DMS53 (cell line): ENCODE data around the gene ARHGAP10.

Experiments used
- DNase-seq: peaks from one replicate; lab custom pipeline; 2025; lab: John Stamatoyannopoulos, UW

The ARHGAP10 gene, protein sequence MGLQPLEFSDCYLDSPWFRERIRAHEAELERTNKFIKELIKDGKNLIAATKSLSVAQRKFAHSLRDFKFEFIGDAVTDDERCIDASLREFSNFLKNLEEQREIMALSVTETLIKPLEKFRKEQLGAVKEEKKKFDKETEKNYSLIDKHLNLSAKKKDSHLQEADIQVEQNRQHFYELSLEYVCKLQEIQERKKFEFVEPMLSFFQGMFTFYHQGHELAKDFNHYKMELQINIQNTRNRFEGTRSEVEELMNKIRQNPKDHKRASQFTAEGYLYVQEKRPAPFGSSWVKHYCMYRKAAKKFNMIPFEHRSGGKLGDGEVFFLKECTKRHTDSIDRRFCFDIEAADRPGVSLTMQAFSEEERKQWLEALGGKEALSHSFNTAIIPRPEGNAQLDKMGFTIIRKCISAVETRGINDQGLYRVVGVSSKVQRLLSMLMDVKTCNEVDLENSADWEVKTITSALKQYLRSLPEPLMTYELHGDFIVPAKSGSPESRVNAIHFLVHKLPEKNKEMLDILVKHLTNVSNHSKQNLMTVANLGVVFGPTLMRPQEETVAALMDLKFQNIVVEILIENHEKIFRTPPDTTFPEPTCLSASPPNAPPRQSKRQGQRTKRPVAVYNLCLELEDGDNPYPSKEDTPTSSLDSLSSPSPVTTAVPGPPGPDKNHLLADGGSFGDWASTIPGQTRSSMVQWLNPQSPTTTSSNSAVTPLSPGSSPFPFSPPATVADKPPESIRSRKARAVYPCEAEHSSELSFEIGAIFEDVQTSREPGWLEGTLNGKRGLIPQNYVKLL

DNA sequence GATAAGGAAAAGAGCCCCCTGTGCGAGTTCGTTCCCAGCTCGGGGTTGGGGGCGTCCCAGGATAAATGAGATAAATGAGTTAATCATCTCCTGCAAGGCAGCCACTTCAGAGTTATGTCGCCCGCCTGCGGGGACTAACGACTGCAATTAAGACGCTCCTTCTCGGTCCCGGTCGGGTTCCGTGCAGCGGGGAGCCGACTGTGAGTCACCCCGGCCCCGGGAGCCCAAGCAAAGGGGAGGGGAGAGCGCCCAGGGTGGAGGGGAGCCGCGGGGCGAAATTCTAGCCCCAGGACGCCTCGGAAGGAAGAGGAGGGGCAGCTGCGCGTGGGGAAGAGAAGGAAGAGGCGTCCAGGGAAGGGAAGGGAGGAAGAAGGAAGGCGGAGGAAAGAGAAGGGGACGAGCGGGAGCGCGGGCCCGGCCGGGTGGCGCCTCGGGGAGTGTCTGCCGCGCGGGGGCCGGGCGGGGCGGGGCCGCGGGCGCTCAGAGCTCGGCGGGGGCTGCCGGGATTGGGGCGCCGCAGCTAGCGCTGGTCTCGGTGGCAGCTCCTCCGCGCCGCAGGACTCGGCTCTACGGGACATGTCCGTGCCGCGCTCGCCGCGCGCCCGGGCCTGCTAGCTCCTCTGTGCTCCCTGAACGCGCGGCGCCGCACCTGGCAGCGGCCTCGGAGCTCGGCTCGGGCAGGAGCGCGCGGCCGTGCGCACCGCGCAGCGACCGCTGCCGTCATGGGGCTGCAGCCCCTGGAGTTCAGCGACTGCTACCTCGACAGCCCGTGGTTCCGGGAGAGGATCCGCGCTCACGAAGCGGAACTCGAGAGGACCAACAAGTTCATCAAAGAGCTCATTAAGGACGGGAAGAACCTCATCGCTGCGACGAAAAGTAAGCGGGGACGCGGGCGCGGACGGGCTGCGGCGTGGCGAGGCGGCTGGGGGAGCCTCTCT, at the start of gene ARHGAP10:
Gene ARHGAP10, plus strand, starts transcription at position 509 of the 938 bp plus-strand sequence. Its CDS starts 214 bp downstream, at position 723.
- peak; percentile 83 for DNase-seq

DNA sequence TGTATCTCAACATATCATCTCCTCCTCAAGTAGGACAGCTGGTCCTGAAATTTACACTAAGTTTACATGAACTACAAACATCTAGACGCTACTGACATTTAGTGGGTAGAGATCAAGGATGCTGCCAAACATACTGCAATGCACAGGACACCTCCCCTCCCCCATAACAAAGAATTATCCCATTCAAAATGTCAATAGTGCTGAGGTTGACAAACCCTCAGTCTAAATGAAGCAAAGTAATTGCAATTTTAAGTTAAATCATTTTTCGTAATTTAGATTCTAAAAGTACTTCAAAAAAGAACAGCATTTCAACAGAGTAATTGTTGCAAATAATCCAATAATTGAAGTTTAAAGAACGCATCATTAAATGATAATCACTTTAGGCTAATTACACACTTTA, 49.1 kb upstream of the ARHGAP10 start:
- peak; percentile 4 for DNase-seq

DNA sequence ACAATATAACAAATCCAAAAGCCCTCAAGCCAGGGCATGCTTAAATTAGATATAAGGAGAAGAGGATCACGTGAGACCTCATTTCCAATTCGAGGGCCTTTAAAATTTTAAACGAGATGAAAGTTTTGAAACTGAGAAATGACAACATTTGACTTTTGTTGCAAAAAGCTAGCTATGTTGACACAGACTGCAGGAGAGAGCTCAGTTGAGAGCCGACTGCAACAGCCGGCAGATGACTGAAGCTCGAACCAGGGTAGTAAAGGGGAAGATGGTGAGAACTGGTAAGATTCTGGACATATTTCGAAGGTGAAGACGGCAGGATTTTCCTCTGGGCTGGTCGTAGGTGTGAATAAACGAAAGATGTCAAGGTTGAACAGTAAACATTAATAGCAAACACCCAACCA, 48.7 kb upstream of the ARHGAP10 start:
- DNase-seq, result peak; percentile 43

DNA sequence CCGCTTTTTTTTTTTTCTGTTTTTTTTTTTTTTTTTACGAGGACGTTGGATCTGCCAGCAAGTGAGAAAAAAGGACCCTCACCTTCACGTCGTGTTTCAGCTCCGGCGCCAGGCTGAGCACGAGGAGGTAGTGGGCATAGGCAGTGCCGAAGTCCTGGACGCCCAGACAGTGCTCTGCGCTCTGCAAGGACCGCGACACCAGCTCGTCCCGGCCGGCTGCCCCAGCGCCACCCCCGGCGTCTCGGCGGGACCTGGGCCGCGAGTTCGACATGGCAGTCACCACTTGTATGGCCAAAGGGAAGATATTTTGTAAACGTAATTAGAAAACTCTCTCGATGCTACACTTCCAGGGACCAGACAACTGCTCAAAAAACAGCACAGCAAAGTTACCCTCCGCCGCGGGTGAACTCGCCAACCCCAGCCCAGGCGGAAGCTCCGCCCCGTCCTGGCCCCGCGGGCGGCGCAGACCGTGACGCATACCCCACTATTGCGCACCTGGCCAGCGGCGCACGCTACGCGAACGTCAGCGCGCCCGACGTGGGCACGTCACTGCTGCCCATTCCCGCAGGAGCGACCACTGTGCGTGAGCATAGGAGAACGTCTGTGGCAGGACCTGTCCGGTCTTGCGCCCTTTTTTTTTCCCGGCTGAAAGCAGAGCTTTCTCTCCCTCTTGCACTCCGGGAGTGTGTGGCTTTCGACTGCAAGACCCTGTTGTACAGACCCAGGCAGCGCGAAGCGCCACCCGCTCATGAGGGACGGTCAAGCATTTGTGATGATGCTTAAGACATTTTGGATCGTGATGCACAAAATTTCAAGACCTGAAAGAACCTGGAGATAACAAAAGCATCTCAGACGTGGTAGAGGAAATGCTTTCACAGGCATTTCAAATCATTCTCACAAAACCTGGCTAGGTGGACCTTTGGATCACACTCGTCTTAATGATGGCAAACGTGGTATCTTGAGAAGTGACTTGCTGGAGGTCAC, 47.9 kb upstream of the ARHGAP10 start, which contains the start of gene PRMT9:
Gene PRMT9, minus strand, starts transcription at position 447 of the 984 bp plus-strand sequence. Its CDS starts 176 bp downstream, at position 271.
- peak; percentile 93 for DNase-seq

DNA sequence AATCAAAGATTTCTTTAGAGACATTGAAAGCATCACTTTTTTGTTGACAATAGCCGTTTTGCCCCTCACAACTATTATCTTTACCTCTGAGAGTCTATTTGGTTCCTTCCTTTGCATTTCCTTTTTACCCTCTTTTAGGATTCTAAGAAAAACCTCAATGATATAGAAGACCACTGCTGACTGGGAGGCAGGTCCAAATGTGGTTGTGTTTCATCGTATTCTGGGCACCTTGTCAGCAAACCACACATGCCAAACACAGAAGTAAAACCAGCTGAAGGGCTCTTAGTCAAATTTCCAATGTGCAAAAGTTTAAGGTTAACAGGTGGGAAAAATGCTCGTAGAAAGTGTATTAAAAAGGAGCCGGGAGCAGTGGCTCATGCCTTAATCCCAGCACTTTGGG, 42.8 kb upstream of the ARHGAP10 start:
- DNase-seq, result no peak

DNA sequence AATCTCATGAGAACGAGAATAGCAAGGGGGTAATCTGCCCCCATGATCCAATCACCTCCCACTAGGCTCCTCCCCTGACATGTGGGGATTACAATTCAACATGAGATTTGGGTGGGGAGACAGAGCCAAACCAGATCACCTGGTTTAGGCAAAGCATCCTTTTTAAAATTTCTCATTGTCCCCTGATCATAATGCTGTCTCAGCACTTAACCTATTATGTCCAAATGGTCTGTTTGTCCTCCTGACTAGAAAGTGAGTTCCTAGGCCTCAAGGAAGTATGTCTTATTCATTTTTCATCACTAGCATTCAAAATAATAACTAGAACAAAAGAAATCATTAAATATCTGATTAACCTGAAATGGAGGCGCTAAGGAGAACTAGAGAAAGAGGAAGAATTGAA, 40.1 kb upstream of the ARHGAP10 start:
- no peak for DNase-seq

DNA sequence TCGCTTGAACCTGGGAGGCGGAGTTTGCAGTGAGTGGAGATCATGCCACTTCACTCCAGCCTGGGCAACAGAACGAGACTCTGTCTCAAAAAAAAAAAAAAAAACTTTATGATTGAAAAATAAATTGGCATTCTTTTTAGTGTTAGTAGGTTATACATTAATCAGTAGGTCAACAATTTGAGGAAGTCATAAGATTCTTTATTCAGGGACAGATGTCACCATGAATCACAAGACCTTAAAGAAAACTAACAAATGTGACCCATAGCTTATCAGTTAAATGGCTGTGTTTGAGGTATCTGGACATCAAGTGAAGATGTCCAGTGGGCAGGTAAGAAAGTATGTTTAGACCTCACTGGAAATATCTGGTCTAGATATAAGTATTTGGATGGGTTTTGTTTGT, 38.7 kb upstream of the ARHGAP10 start:
- peak; percentile 41 for DNase-seq

DNA sequence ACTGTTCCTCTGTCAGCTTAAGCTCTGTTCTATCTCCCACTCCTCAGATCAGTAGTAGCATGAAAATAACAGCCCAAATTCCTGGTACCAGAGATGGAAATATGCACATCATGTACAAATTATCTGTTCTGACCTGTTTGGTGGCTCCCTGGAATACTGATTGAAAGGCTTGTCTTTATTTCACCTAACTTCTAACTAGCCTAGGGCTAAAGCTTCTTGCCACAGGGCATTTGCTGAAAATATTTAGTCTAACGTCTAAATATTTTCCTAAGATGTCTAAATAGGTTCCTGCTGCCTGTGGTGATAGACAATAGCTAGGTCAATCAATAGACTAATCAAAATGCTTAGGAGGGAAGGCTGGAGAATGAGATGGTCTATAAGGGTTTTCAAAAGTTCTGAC, 35.0 kb upstream of the ARHGAP10 start:
- DNase-seq, result no peak

DNA sequence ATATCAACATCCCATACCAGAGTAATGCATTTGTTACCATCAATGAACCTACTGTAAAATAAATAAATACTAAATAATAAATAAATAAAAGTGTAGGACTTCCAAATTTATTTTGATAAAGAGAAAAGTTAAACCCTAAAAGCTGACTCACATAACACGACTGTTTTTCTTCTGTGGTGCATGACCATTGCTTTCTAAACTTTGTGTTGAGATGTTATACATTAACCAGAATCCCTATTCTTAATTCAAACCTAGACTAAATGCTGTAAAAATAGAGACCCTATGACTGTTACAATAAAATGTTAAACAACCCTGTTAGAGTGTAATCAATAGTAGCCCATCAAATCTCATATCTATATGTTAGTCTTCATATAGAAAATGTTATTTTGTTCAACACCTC, 27.0 kb upstream of the ARHGAP10 start:
- DNase-seq, result no peak

DNA sequence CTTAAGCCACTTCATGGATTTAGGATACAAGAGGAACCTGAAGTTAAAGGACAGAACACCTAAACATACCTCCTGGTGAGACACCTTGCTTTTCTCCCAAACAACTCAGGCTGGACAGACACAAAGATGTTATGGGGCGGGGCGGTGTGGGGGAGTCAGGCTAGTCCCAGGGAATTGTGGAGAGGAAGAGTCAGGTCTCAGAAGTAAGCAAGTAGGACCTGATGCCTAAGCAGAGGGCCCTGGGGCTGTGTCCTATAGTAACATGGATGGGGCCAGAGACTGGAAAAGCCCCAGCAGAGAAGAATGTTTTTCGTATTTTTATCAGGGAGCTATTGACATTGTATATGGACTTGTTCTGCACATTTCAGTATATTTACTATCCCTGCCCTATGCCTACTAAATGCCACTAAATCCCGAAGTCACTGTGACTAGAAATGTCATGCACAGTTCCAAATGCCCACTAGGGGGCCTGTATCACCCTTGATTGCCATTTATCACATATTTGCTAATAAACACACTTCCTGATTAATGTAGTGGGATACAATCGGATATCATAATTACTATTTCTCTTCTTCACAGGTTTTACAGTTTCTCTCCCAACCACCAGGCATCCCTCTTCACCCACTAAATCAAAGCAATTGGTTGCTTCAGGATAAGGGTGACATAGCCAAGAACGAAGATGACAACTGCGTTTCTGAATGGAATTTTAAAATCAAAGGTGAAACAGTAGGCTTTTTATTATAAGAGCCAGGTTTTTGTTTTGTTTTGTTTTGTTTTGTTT, 23.8 kb upstream of the ARHGAP10 start:
- peak; percentile 63 for DNase-seq

DNA sequence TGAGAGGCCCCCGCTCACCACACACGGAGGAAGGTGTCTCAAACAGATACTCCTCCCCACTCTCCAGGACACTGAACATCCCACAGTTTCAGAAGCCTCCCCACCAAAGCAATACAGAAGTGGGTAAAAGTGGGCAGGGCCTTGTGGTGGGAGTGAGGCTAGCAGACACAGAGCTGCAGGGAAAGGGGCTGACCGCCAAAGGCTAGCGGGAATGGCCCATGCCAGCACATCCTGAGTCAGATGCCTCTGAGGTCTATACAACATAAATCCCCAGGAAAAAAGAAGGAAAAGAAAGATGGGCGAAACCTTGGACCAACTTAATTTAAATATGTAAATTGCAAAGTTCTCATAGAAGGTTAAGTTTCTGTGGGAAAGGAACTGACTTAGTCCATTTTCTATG, 21.9 kb upstream of the ARHGAP10 start:
- no peak for DNase-seq

DNA sequence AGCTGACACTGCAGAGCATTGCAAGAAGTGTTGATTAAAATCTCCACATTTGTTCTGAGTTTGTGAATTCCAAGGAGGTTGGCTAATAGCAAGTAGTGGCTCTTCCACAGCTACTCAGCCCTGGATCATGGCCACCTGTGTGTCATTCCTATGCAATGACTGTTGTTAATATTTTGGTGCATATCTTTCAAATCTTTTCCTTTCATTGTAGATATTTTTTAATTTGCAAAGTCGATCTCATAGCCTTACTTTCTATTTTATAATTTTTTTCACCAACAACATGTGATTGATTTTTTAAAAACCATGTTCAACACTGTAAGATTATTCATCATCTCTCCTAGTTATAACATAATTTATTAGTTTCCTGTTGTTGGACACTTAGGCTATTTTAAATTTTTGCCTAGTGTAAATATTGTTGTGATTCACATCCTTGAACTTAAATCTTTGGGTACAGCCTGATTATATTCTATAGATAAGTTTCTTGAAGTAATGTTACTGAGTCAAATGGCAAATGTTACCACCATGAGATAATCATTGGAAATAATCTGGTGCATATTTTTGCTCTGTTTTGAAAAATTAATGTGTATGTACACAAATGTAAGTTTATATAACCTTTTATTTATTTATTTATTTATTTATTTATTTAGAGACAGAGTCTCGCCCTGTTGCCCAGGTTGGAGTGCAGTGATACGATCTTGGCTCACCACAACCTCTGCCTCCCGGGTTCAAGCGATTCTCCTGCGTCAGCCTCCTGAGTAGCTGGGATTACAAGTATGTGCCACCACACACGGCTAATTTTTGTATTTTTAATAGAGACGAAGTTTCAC, 17.1 kb upstream of the ARHGAP10 start:
- no peak for DNase-seq

DNA sequence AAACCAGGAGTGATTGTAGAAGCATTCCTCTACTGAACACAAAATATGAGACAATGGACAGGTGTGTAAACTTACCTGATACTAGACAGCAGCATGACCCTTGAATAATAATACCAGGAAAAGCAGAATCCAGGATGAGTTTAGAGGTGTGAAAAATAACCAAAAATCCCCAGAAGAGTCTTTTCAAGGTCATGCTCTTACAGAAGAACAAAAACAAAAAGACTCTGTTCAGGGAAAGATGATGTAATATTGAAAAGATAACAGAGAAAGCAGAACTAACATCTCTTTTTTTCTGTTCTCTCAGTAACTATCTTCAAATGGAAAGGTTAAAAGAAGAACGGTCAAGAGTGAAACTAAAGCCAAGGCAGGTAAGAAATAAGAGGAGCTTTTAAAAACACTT, 14.0 kb upstream of the ARHGAP10 start:
- DNase-seq, result no peak

DNA sequence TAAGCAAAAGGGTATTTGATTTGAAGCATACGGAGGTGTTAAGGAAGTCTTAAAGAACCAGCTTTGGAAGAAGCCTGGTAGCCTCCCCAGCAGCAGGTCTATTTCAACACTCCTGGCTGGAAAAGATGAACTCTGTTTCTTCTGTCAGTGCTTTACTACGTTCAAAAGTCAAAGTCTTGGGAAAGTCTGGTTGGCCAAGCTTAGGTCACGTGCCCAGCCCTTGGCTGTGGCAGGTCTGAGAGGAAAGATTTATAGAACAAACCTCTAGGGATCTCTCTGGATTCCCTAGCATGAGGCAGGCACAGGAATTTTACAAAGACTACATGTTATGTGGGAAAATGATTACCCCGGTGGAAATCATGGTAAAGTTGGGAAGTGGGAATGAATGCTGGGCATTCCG, 8.6 kb upstream of the ARHGAP10 start:
- DNase-seq, result no peak

DNA sequence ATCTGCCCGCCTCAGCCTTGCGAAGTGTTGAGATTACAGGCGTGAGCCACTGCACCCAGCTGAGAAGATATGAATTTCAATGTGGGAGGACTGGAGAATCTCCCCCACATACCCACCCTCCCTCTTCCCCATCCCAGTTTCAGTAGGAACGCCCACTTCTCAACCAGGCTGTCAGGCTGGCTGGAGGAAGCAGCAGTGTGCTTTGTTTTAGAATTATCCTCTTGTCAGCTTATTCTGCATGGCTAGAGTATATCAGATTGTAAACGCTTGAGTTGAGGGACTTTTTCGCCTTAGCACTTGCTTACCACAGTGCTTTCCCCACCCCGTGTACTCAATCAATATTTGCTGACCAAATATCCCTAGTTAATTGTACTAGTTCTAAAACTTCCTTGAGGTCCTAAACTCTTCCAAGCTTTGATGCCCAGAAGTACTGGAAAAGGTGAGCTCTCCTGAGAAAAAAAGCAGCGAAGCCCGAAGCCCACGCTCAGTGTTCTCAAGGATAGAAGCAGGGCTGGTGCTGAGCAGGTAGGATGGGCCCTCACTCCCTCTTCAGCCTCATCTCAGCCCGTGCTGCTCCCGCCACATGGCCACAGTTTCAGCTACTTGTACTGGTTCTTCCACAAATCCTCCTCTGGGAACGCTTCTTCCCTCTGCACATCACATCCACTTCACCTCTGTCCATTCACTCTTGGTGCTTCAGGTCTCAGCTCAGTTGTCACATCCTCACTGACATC, 7.3 kb upstream of the ARHGAP10 start:
- DNase-seq, result no peak

DNA sequence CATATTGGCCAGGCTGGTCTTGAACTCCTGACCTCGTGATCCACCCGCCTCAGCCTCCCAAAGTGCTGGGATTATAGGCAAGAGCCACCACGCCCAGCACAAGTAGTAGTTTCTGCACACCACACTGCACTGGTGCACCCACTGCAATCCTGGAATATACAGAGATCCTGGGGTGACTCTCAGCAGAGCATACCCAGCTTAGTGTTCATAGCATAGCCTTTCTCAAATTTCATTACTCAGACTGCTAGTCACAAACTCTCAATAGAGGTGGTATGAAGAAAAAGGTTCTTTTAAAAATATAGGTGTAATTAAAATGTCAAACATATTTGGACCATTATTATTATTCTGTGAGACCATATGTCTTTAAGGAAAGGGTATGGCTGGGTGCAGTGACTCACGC, 6.2 kb upstream of the ARHGAP10 start:
- no peak for DNase-seq

DNA sequence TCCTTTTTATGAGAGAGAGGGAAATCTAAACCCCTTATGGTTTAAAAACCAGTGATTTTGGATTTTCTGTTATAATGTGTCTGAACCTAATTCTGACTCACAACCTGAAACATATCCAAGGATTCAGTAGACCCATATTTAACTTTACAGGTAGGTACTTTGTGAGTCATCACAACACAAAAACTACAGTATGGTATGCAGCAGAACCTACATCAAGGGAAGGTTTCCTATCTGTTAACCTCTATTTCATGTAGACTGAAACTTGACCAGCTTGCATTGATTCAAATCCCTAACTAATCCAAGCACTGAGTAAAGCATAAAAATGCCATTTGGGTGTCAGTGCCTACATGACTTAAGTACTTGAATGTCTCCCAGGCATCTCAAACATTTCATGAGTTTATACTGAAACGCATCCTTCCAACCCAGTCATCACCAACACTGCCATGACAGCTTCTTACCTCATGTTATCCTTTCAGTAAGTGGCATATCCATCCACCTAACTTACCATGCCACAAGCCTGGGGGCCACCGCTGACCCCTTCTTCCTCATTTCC, 4.3 kb upstream of the ARHGAP10 start:
- DNase-seq, result no peak

DNA sequence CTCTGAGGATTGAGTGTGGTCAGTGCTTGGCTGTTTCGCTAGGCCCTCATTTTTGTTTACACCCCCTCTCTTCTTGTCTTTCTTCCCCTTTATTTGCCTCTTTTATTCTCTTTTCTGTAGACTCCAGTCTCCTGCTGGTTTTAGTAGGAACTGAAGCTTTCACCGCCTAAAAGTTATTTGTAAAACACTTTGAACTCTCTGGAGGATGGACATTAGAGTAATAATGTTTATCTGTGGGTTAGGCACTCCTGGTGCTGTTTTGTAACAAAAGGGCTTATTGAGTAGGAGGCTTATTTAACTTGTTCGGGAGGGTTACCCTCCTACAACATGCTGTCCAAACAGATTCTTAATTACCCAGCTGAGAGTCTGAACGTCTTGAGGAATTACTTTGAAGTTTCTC, 1.6 kb upstream of the ARHGAP10 start:
- no peak for DNase-seq
